ENCODE results near the gene RBMS2.

DNA sequence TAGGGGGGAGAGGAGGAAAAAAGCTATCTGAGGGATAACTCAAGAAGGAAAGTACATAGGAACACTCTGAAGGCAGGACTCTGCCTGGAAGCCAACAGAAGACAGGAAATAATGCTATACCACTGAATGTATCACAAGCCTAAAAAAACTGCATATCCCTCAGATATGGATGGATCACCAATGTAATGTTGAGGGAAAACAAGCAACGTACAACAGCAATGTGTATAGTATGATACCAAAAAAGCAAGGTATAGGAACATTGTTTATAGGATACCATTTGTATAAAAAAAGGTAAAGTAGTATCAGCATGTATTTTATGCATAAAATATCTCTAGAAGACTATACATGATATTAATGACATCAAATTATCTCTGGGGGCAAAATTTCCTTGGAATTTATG, 37.1 kb upstream of the RBMS2 start:
- TF ChIP-seq, protein P1, sequence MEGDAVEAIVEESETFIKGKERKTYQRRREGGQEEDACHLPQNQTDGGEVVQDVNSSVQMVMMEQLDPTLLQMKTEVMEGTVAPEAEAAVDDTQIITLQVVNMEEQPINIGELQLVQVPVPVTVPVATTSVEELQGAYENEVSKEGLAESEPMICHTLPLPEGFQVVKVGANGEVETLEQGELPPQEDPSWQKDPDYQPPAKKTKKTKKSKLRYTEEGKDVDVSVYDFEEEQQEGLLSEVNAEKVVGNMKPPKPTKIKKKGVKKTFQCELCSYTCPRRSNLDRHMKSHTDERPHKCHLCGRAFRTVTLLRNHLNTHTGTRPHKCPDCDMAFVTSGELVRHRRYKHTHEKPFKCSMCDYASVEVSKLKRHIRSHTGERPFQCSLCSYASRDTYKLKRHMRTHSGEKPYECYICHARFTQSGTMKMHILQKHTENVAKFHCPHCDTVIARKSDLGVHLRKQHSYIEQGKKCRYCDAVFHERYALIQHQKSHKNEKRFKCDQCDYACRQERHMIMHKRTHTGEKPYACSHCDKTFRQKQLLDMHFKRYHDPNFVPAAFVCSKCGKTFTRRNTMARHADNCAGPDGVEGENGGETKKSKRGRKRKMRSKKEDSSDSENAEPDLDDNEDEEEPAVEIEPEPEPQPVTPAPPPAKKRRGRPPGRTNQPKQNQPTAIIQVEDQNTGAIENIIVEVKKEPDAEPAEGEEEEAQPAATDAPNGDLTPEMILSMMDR (IDR thresholded peaks at IDR 0.05): no peak
- TF ChIP-seq POLR2A (IDR thresholded peaks at IDR 0.05): no peak

Measured in uterus (tissue), 2 donors.